ENCODE measurements around the gene NOG. TPM values are rescaled to one million over a fixed set of nuclear protein-coding genes. Genes with fewer than 3 reads are reported as not detected.

Gene NOG
- total and polyA plus RNA-seq, 2 experiments from 2014 or later = 0.39 to 0.66 TPM

GRCh38 chr17:56597495-56597990, 4.0 kb downstream of the NOG start:
- Histone ChIP-seq H2AFZ (peak overlapping the region; percentile 90), H3K4me3 (peak overlapping the region; percentile 89), H3K27ac (ENCODE audit: low read depth) (no peak overlapping the region), H3K9me2 (ENCODE audit: insufficient read depth) (no peaks in the 10 kb centered on the region), H3K27me3 (ENCODE audit: insufficient read depth) (peaks cover 63% of the 10 kb centered on the region), H4K20me1 (replicated peaks; ENCODE audit: insufficient read depth) (peaks cover 6% of the 10 kb centered on the region; the same call in 1 of the 2 replicates), H3F3A (replicated peaks; ENCODE audit: low read depth) (peaks cover 7% of the 10 kb centered on the region; the same call in 1 of the 2 replicates), H3K79me2 (replicated peaks; ENCODE audit: insufficient read depth) (no peaks in the 10 kb centered on the region), H3K4me2 (peak overlapping the region; percentile 88), H3K36me3 (ENCODE audit: insufficient read depth) (no peaks in the 10 kb centered on the region), H3K4me1 (ENCODE audit: insufficient read depth) (peaks cover 19% of the 10 kb centered on the region)
- Mint-ChIP-seq H3K36me3 (ENCODE audit: low read depth) (no peaks in the 10 kb centered on the region; the same call in 2 of the 3 replicates), H3K4me3 (peak overlapping the region; percentile 88), H3K4me1 (peaks cover 14% of the 10 kb centered on the region; the same call in 2 of the 3 replicates), H3K27ac (no peak overlapping the region), H3K9me3 (no peaks in the 10 kb centered on the region), H3K27me3 (ENCODE audit: insufficient read depth, low read depth, poor library complexity) (peaks cover 47% of the 10 kb centered on the region)
- DNase-seq (ENCODE audit: low spot score) = peak; percentile 61
- TF ChIP-seq ETS1 (IDR thresholded peaks at IDR 0.05) (no peak), EZH2 (IDR thresholded peaks at IDR 0.05; ENCODE audit: low read depth, unreplicated experiment) (peak; percentile 41), STAT1 (IDR thresholded peaks at IDR 0.05; ENCODE audit: unreplicated experiment) (no peak)
- no peak for ATAC-seq

- Histone ChIP-seq H3K79me2 (replicated peaks; ENCODE audit: insufficient read depth) (no peaks in the 10 kb centered on the region), H3F3A (replicated peaks; ENCODE audit: low read depth) (peaks cover 7% of the 10 kb centered on the region; the same call in 1 of the 2 replicates), H3K27me3 (ENCODE audit: insufficient read depth) (peaks cover 63% of the 10 kb centered on the region), H3K4me2 (peak overlapping the region; percentile 88; the same call in 1 of the 2 replicates), H3K27ac (ENCODE audit: low read depth) (no peak overlapping the region), H2AFZ (no peak overlapping the region), H4K20me1 (replicated peaks; ENCODE audit: insufficient read depth) (peaks cover 6% of the 10 kb centered on the region; the same call in 1 of the 2 replicates), H3K36me3 (ENCODE audit: insufficient read depth) (no peaks in the 10 kb centered on the region), H3K9me2 (ENCODE audit: insufficient read depth) (no peaks in the 10 kb centered on the region), H3K4me1 (ENCODE audit: insufficient read depth) (peaks cover 19% of the 10 kb centered on the region), H3K4me3 (no peak overlapping the region)
- DNase-seq (ENCODE audit: low spot score) = peak; percentile 27
- H3K27me3 Mint-ChIP-seq (ENCODE audit: insufficient read depth, low read depth, poor library complexity) = peaks cover 44% of the 10 kb centered on the region
- H3K36me3 Mint-ChIP-seq (ENCODE audit: low read depth) = no peaks in the 10 kb centered on the region; the same call in 2 of the 3 replicates
- H3K4me1 Mint-ChIP-seq = peaks cover 14% of the 10 kb centered on the region; the same call in 2 of the 3 replicates
- no peak overlapping the region for H3K27ac Mint-ChIP-seq
- no peak for TF ChIP-seq STAT1 (IDR thresholded peaks at IDR 0.05; ENCODE audit: unreplicated experiment)
- TF ChIP-seq ZNF114 (CRISPR knock-in tag; IDR thresholded peaks at IDR 0.05) = no peak
- no peaks in the 10 kb centered on the region for H3K9me3 Mint-ChIP-seq
- peak overlapping the region; percentile 88 for H3K4me3 Mint-ChIP-seq
- no peak for ATAC-seq
Observed at GRCh38 chr17:56598466-56598865, 5.0 kb downstream of the NOG start.

- H3K4me3 ChIP-seq = no peak overlapping the region
- DNase-seq (ENCODE audit: low spot score) (no peak), ATAC-seq (no peak)
- H3K27ac ChIP-seq (ENCODE audit: low read depth) = no peak overlapping the region
- no peak for TF ChIP-seq EZH2 (IDR thresholded peaks at IDR 0.05; ENCODE audit: low read depth, unreplicated experiment)
- Mint-ChIP-seq H3K27me3 (ENCODE audit: insufficient read depth, low read depth, poor library complexity) (peaks cover 43% of the 10 kb centered on the region), H3K27ac (no peak overlapping the region), H3K4me1 (peaks cover 14% of the 10 kb centered on the region; the same call in 2 of the 3 replicates), H3K9me3 (no peaks in the 10 kb centered on the region), H3K4me3 (no peak overlapping the region), H3K36me3 (ENCODE audit: low read depth) (no peaks in the 10 kb centered on the region; the same call in 2 of the 3 replicates)
- peaks cover 19% of the 10 kb centered on the region for H3K4me1 ChIP-seq (ENCODE audit: insufficient read depth)
- H3K4me2 ChIP-seq = no peak overlapping the region
- peaks cover 57% of the 10 kb centered on the region for H3K27me3 ChIP-seq (ENCODE audit: insufficient read depth)
- H3F3A ChIP-seq (replicated peaks; ENCODE audit: low read depth) = peaks cover 7% of the 10 kb centered on the region; the same call in 1 of the 2 replicates
- H3K9me2 ChIP-seq (ENCODE audit: insufficient read depth) = no peaks in the 10 kb centered on the region
- no peak overlapping the region for H2AFZ ChIP-seq
- no peaks in the 10 kb centered on the region for H3K36me3 ChIP-seq (ENCODE audit: insufficient read depth)
- H3K79me2 ChIP-seq (replicated peaks; ENCODE audit: insufficient read depth) = no peaks in the 10 kb centered on the region
- peaks cover 6% of the 10 kb centered on the region; the same call in 1 of the 2 replicates for H4K20me1 ChIP-seq (replicated peaks; ENCODE audit: insufficient read depth)
Observed at GRCh38 chr17:56599088-56599487, 5.6 kb downstream of the NOG start.

Data from GM23338 (cell line).